Measurements from ENCODE around the gene TRIM54.
"Not testable (repeated sequence)": the region's sequence is repeated elsewhere in the genome, so short reads cannot be mapped to it uniquely, and the experiment has no call there.

The TRIM54 gene

GRCh38 chr2:27285481-27285880, 3.3 kb downstream of the TRIM54 start:
- no peak for DNase-seq

GRCh38 chr2:27288610-27289009, 6.4 kb downstream of the TRIM54 start:
- no peak for DNase-seq

GRCh38 chr2:27290549-27290948, 8.3 kb downstream of the TRIM54 start:
- no peak for DNase-seq

GRCh38 chr2:27291865-27292264, 9.6 kb downstream of the TRIM54 start:
- DNase-seq: no peak

DNA sequence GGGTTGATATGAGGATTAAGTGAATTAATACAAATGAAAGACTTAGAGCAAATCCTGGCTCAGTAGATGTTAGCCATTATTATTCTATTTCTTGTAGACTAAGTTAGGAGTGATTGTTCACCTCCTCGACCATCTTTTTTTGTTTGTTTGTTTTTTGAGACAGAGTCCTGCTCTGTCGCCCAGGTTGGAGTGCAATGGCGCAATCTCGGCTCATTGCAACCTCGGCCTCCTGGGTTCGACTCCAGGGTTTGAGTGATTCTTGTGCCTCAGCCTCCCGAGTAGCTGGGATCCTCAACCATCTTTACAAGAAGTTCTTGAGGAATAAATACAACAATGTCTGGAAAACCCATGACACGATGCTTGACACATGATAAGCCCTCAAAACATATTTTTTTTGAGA, 12.7 kb downstream of the TRIM54 start:
- no peak for DNase-seq

DNA sequence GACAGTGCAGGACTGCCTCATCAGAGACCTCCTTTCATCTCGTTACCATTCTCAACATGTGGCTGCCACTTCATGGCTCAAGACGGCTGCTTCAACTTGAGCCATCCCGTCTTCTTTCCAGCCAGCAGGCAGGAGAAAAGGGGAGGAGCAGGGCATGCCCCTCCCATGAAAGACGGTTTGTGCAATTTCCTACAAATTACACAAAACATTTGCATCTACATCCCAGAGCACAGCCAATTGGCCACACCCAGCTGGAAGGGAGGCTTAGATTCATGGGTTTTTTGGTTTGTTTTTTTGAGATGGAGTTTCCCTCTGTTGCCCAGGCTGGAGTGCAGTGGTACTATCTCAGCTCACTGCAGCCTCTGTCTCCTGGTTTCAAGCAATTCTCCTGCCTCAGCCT, 14.3 kb downstream of the TRIM54 start:
- no peak for DNase-seq

- no peak for DNase-seq
Observed at GRCh38 chr2:27297195-27297594, 15.0 kb downstream of the TRIM54 start.

- DNase-seq: no peak
Observed at GRCh38 chr2:27298391-27299080, 16.3 kb downstream of the TRIM54 start.

DNA sequence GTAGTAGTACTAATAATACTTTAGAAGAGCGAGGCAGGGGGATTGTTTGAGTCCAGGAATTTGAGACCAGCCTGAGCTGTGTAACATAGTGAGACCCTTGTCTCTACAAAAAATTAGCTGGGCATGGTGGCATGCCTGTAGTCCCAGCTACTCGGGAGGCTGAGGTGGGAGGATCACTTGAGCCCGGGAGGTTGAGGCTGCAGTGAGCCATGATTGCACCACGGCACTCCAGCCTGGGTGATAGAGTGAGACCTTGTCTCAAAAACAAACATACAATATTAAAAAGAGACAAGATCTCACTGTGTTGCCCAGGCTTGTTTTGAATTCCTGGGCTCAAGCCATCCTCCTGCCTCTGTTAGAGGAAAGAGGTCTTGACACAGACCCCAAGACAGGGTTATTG, 18.4 kb downstream of the TRIM54 start:
- not testable (repeated sequence) for DNase-seq

- DNase-seq: no peak
Observed at GRCh38 chr2:27303093-27304025, 21.1 kb downstream of the TRIM54 start.

GRCh38 chr2:27304488-27305240, 22.4 kb downstream of the TRIM54 start:
- DNase-seq: no peak

DNA sequence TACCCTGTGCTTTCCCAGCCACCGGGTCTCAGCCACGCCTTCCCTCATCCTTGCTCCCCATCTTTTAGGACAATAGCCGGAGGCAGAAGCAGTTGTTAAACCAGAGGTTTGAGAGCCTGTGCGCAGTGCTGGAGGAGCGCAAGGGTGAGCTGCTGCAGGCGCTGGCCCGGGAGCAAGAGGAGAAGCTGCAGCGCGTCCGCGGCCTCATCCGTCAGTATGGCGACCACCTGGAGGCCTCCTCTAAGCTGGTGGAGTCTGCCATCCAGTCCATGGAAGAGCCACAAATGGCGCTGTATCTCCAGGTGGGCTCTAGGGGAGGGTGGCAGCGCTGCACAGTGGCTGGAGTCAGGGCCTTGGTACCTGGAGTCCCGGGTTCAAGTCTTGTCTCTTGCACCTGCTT, 23.3 kb downstream of the TRIM54 start:
- DNase-seq: no peak

DNA sequence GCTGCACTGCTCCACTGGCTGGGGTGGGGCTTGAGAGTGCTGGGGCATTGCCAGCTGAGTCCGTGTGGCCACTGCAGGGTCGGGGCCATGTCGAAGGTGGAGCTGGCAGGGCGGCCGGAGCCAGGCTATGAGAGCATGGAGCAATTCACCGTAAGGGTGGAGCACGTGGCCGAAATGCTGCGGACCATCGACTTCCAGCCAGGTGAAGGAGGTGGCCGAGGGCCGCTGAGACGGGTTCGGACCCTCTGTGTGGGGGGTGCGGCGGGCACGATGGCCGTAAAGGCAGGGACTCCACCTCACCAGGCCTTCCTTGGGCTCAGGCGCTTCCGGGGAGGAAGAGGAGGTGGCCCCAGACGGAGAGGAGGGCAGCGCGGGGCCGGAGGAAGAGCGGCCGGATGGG, 23.9 kb downstream of the TRIM54 start:
- no peak for DNase-seq

DNA sequence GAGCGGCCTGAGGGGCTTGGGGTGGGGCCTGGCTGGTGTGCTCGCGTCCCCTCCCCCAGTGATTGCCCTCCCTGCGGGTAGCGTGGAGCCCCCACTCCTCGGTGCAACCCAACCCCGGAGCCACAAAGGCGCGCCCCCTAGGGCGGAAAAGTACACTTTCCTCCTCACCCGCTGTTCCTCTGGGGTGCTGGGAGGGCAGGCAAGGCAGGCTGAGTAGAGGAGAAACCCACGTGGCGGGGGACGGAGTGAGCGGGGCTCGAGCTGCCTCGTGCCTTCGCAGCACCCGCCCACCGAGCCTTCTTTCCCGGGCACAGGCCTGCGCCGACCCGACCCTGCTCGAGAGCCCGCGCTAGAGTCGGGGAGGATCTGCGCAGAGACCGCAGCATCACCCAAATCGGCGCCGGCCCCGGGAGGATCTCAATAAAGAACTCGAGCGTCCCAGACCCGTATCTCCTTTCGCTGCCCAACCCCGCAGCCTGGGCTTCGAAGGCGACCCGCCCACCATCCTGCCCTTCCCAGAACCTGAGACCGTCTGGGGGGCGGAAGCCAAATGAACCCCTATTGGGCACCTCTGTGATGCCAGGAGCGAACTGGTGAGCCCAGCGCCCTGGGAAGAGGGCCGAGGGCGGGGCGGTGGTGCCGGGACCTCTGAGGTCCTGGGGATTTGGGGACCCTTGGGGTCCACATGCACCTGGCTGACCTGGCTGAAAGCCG, 24.5 kb downstream of the TRIM54 start:
- peak; percentile 37 for DNase-seq

- DNase-seq: no peak
Observed at GRCh38 chr2:27307287-27307544, 25.0 kb downstream of the TRIM54 start.

DNA sequence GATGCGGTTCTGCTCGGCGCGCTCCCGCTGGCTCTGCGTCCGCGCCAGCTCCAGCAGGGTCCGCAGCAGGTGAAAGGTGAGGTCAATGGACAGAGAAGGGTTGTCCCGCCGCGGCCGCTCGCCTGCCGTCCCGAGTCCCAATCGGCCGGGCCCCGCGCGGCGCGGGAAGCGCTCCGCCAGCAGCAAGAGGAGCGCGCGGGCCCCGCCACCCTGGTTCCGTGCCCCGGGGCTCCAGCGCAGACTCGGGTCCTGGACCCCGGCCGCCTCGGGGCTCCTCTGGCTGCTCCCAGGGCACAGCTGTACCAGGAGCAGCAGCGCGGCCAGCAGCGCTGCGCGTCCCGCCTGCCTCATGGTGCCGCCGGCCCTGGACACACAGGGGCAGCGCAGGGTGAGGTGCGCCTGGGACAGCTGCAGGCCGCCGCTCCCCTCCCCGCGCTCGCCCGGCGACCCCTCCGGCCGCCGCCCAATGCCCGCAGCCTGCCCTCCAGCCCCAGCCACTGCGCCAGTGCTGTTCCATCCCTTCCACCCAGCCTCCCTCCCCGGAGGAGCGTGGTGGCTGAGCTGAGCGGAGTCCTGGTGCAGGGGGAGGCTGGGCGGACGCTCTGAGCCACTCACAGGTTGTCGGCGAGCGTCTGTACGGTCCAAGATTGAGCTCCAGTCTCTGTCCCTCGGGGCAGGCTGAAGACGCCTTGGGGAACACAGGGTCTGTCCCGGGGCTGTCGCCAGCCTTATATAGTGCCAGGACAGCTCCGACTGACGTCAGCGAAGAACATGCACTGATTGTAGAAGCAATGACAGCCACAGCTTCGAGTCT, 25.5 kb downstream of the TRIM54 start:
- DNase-seq: no peak

DNA sequence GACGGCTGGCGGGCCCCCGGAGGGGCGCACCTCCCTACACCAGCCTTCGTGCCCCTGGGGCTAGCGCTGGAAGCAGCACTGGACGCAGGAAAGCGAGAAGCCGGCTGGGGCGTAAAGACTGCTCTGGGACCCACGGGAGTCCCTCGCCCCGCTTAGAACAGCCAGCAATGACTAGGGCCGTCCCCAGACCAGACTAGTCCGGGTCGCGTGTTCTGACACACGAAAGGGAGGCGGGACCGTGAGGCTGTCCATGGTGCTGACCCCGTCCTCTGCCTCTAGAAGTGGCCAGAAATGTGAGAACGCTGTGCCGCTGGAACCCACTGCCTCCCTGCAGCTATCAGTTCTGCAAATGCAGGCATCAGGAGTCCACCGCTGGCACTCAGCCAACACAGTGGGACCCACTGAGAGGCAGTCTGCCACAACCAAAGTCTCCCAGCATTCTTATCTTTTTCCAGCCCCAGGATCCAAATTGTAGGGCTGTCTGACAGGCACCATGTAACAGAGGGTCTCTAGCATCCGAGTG, 26.2 kb downstream of the TRIM54 start, which contains the start of gene UCN:
Gene UCN, minus strand, starts transcription at position 87 of the 523 bp plus-strand sequence. CDS start 550 bp downstream, outside the sequence.
- no peak for DNase-seq

DNA sequence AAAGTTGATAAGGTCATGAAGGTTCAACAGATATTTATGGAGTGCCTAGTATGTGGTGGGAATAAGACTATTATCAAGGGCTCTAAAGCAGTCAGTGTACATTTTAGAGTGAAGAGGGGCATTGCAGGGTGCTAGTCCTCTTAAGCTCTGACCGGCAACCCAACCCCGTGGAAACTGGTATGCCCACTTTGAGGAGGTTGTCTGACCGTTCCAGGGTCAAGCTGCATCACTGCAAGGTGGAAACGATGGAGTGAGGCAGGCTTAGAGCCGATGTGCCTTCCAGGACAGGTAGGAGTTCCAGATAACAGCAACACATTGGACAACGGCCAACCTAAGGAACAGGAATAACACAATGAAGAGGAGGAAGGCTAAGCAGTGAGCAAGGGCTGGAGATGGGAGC, 27.4 kb downstream of the TRIM54 start:
- DNase-seq: no peak

DNA sequence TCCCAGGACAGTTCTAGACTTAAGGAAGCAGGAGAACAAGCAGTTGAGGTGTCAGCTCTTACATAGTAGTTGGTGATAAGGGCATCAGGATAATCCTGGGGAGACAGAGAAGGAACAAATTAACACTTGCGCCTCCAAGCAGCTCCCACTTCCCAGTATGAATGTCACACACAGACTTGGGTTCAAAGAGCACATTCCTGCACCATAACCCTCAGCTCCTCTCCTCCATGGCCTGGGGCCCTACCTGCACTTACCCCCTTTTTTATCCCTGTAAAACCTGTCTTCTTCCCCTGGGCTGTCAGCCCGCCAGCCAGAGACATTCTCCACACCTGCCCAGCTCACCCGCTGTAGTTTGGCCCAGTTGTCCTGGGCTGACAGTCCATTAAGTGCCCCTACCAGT, 29.9 kb downstream of the TRIM54 start:
- no peak for DNase-seq

DNA sequence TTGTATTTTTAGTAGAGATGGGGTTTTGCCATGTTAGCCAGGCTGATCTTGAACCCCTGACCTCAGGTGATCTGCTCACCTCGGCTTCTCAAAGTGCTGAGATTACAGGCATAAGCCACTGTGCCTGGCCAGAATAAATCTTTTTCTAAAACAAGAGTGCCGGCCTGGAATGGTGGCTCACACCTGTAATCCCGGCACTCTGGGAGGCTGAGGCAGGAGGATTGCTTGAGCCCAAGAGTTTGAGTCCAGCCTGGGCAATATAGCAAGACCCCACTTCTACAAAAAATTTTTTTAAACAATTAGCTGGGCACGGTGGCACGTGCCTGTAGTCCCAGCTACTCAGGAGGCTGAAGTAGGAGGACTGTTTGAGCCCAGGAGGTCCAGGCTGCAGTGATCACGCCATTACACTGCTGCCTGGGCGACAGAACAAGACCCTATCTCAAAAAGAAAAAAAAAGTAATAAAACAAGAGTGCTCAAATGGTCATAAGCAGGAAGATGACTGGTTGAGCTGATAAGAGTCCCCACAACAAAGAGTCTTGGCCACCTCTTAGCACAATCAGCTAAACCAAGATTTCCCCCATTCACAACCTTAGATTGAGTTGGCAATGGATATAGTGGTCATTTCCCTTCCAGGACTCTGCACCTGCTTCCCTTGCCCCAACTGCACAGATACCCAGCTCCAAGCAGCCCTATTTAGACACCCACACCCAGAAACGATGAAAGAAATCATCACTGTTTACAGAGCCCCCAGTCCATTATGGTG, 31.8 kb downstream of the TRIM54 start:
- DNase-seq: no peak

GRCh38 chr2:27314709-27315108, 32.5 kb downstream of the TRIM54 start:
- no peak for DNase-seq
